ENCODE results near the gene IRX3. TPM values are rescaled to one million over a fixed set of nuclear protein-coding genes. Genes with fewer than 3 reads are reported as not detected.

Gene IRX3
- total RNA-seq, 1 experiment from 2014 or later, result not detected

- Histone ChIP-seq H3K4me3 (ENCODE audit: low read length) (no peak overlapping the region), H3F3A (ENCODE audit: low read length, unreplicated experiment) (no peaks in the 10 kb centered on the region), H3K9me2 (replicated peaks; ENCODE audit: low read length) (no peaks in the 10 kb centered on the region), H3K9me3 (ENCODE audit: low read length) (no peaks in the 10 kb centered on the region), H3K27me3 (ENCODE audit: low read length) (peaks cover 12% of the 10 kb centered on the region; the same call in 1 of the 2 replicates), H3K27ac (ENCODE audit: low read length) (no peak overlapping the region), H3K36me3 (ENCODE audit: low read depth, low read length) (no peaks in the 10 kb centered on the region), H3K4me1 (ENCODE audit: insufficient read depth, low read length) (no peaks in the 10 kb centered on the region), H2AFZ (ENCODE audit: low read length) (no peak overlapping the region), H3K9ac (ENCODE audit: low read length) (no peak overlapping the region), H4K20me1 (ENCODE audit: low read length) (no peaks in the 10 kb centered on the region), H3K4me2 (ENCODE audit: low read length) (no peak overlapping the region), H3K79me2 (ENCODE audit: low read length) (no peaks in the 10 kb centered on the region)
- TF ChIP-seq, protein P1, sequence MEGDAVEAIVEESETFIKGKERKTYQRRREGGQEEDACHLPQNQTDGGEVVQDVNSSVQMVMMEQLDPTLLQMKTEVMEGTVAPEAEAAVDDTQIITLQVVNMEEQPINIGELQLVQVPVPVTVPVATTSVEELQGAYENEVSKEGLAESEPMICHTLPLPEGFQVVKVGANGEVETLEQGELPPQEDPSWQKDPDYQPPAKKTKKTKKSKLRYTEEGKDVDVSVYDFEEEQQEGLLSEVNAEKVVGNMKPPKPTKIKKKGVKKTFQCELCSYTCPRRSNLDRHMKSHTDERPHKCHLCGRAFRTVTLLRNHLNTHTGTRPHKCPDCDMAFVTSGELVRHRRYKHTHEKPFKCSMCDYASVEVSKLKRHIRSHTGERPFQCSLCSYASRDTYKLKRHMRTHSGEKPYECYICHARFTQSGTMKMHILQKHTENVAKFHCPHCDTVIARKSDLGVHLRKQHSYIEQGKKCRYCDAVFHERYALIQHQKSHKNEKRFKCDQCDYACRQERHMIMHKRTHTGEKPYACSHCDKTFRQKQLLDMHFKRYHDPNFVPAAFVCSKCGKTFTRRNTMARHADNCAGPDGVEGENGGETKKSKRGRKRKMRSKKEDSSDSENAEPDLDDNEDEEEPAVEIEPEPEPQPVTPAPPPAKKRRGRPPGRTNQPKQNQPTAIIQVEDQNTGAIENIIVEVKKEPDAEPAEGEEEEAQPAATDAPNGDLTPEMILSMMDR (conservative IDR thresholded peaks at IDR 0.05; ENCODE audit: low read depth, low read length), result no peak
- TF ChIP-seq EZH2 (IDR thresholded peaks at IDR 0.05; ENCODE audit: low read length, unreplicated experiment) (no peak), EZH2phosphoT487 (IDR thresholded peaks at IDR 0.05; ENCODE audit: borderline replicate concordance, low read length) (no peak)
- no TSS peak for BruUV-seq (replicated peaks)
- intact Hi-C loops (cut with micrococcal nuclease), result no loop called here
- DNase-seq (no peak), ATAC-seq (no peak)
- CTCF ChIA-PET, result no interaction called here
- POLR2A ChIA-PET (ENCODE audit: unreplicated experiment), result no interaction called here
Observed at GRCh38 chr16:54325616-54326265, 39.2 kb upstream of the IRX3 start.

- H3K27me3 ChIP-seq (ENCODE audit: low read length), result peaks cover 12% of the 10 kb centered on the region; the same call in 1 of the 2 replicates
- ChIA-PET POLR2A (ENCODE audit: unreplicated experiment) (no interaction called here), CTCF (no interaction called here)
- H3K9me3 ChIP-seq (ENCODE audit: low read length), result no peaks in the 10 kb centered on the region
- no TSS peak for BruUV-seq (replicated peaks)
- H2AFZ ChIP-seq (ENCODE audit: low read length), result no peak overlapping the region
- no peaks in the 10 kb centered on the region for H3F3A ChIP-seq (ENCODE audit: low read length, unreplicated experiment)
- H3K4me1 ChIP-seq (ENCODE audit: insufficient read depth, low read length), result no peaks in the 10 kb centered on the region
- H3K4me2 ChIP-seq (ENCODE audit: low read length), result no peak overlapping the region
- H3K9me2 ChIP-seq (replicated peaks; ENCODE audit: low read length), result no peaks in the 10 kb centered on the region
- no peaks in the 10 kb centered on the region for H3K36me3 ChIP-seq (ENCODE audit: low read depth, low read length)
- no peak overlapping the region for H3K27ac ChIP-seq (ENCODE audit: low read length)
- no peak overlapping the region for H3K9ac ChIP-seq (ENCODE audit: low read length)
- TF ChIP-seq EZH2 (IDR thresholded peaks at IDR 0.05; ENCODE audit: low read length, unreplicated experiment), result no peak
- TF ChIP-seq EZH2phosphoT487 (IDR thresholded peaks at IDR 0.05; ENCODE audit: borderline replicate concordance, low read length), result no peak
- TF ChIP-seq, protein P1 (conservative IDR thresholded peaks at IDR 0.05; ENCODE audit: low read depth, low read length), result no peak
- no peaks in the 10 kb centered on the region for H3K79me2 ChIP-seq (ENCODE audit: low read length)
- DNase-seq (no peak), ATAC-seq (no peak)
- no peaks in the 10 kb centered on the region for H4K20me1 ChIP-seq (ENCODE audit: low read length)
- no peak overlapping the region for H3K4me3 ChIP-seq (ENCODE audit: low read length)
- intact Hi-C loops (cut with micrococcal nuclease), result no loop called here
Observed at GRCh38 chr16:54324716-54325115, 38.1 kb upstream of the IRX3 start.

DNA sequence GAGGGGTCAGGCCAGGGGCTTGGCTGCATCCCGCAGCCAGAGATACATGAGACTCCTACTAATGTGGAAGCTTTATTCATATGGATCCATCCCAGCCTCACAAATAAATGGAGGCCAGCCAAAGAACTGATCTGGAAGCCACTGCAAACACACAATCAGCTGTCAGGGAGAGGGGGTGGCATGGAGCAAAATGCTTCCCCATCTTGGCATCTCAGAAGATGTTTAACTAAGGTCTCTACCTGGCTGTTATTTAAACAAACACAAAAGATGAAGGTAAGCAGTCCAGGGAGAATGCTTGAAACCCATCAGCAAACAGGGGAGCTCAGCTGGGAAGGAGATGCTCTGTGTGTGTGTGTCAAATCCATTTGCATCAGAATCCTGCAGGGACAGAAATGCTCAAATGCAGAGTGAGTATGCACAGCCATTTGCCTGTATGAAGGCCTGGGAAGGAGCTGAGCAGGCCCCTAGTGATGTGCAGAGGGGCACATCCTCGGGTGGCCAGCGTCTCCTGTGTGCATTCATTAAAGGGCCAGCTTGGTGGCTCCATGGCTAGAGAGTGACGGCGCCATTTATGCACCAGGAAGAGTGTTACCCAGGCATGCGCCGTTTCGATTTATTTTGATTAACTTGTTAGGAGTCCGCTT lies 34.2 kb upstream of the IRX3 start:
- intact Hi-C loops (cut with micrococcal nuclease), result no loop called here
- ATAC-seq, result no peak
- no TSS peak for BruUV-seq (replicated peaks)
- H3K9me3 ChIP-seq (ENCODE audit: low read length), result no peaks in the 10 kb centered on the region
- no peak overlapping the region for H3K4me2 ChIP-seq (ENCODE audit: low read length)
- H3K4me3 ChIP-seq (ENCODE audit: low read length), result no peak overlapping the region
- no peaks in the 10 kb centered on the region for H3K4me1 ChIP-seq (ENCODE audit: insufficient read depth, low read length)
- CTCF ChIA-PET, result no interaction called here
- POLR2A ChIA-PET (ENCODE audit: unreplicated experiment), result no interaction called here
- TF ChIP-seq EZH2 (IDR thresholded peaks at IDR 0.05; ENCODE audit: low read length, unreplicated experiment) (no peak), EZH2phosphoT487 (IDR thresholded peaks at IDR 0.05; ENCODE audit: borderline replicate concordance, low read length) (no peak)
- TF ChIP-seq, protein P1 (conservative IDR thresholded peaks at IDR 0.05; ENCODE audit: low read depth, low read length), result no peak
- H4K20me1 ChIP-seq (ENCODE audit: low read length), result no peaks in the 10 kb centered on the region
- no peaks in the 10 kb centered on the region for H3F3A ChIP-seq (ENCODE audit: low read length, unreplicated experiment)
- H3K79me2 ChIP-seq (ENCODE audit: low read length), result no peaks in the 10 kb centered on the region
- no peak overlapping the region for H3K27ac ChIP-seq (ENCODE audit: low read length)
- no peaks in the 10 kb centered on the region for H3K9me2 ChIP-seq (replicated peaks; ENCODE audit: low read length)
- no peaks in the 10 kb centered on the region for H3K36me3 ChIP-seq (ENCODE audit: low read depth, low read length)
- no peak overlapping the region for H3K9ac ChIP-seq (ENCODE audit: low read length)
- DNase-seq, result no peak
- no peaks in the 10 kb centered on the region; the same call in 1 of the 2 replicates for H3K27me3 ChIP-seq (ENCODE audit: low read length)
- no peak overlapping the region for H2AFZ ChIP-seq (ENCODE audit: low read length)
